ENCODE measurements around the gene GPR18.

DNA sequence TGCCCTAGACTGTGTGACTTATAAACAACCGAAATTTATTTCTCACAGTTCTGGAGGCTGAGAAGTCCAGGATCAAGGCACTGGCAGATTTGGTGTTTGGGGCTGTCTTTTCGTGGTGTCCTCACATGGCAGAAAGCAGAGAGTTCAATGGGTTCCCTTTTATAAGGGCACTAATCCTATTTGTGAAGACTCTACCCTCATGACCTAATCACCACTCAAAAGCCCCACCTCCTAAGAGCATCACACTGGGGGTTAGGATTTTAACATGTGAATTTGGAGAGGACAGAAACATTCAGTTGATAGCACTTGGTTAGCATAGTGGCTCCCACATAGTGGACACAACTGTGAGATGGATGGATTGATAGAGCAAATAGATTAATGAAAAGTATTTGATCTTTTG is 21.5 kb upstream of the GPR18 start:
- TF ChIP-seq, protein P1, sequence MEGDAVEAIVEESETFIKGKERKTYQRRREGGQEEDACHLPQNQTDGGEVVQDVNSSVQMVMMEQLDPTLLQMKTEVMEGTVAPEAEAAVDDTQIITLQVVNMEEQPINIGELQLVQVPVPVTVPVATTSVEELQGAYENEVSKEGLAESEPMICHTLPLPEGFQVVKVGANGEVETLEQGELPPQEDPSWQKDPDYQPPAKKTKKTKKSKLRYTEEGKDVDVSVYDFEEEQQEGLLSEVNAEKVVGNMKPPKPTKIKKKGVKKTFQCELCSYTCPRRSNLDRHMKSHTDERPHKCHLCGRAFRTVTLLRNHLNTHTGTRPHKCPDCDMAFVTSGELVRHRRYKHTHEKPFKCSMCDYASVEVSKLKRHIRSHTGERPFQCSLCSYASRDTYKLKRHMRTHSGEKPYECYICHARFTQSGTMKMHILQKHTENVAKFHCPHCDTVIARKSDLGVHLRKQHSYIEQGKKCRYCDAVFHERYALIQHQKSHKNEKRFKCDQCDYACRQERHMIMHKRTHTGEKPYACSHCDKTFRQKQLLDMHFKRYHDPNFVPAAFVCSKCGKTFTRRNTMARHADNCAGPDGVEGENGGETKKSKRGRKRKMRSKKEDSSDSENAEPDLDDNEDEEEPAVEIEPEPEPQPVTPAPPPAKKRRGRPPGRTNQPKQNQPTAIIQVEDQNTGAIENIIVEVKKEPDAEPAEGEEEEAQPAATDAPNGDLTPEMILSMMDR (IDR thresholded peaks at IDR 0.05), result no peak
- no peak for TF ChIP-seq POLR2AphosphoS5 (IDR thresholded peaks at IDR 0.05)

Measured in stomach (tissue), 4 donors.